ENCODE measurements around the gene ERVMER34-1. TPM values are rescaled to one million over a fixed set of nuclear protein-coding genes. Genes with fewer than 3 reads are reported as not detected.
A peak's percentile ranks its signal among the peaks of the same experiment; 100 is the strongest.

The ERVMER34-1 gene
- total and polyA plus RNA-seq, 9 donors: 0.51 to 3.8 (median 2.0) TPM

GRCh38 chr4:52780206-52780605 is 29.0 kb upstream of the ERVMER34-1 start:
- TF ChIP-seq EP300 (IDR thresholded peaks at IDR 0.05) (no peak), CTCF (IDR thresholded peaks at IDR 0.05) (no peak), POLR2A (IDR thresholded peaks at IDR 0.05) (no peak)
- DNase-seq: no peak
- no peaks in the 10 kb centered on the region for H3K4me1 ChIP-seq (ENCODE audit: insufficient read depth)
- intact Hi-C loops (cut with DNase I): no loop called here
- H3K4me3 ChIP-seq: no peak overlapping the region
- H3K9me3 ChIP-seq: no peaks in the 10 kb centered on the region
- H3K27me3 ChIP-seq: no peaks in the 10 kb centered on the region
- H3K36me3 ChIP-seq: no peaks in the 10 kb centered on the region
- no peak overlapping the region for H3K27ac ChIP-seq
- 27 to 59% (median 46%) methylated on average over 2 of the region's 2 CpGs for WGBS, 3 donors

DNA sequence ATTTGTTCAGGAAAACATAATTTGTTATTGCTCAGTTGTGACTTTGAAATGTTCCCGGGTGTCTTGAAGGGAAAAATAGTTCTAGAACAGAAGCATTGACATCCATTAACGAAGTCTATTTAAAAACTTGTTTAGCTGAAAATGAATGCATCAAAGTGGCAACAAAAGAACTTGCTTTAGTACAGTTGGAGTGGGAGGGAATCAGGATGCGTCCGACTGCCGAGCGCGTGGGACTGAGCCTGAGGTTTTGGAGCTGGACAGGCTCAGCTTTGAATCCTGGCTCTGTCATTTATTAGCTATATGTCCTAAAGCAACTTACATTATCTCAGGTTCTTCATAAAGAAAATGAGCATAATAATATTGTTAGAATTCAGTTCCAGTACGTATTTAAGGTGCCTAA is 9.0 kb upstream of the ERVMER34-1 start:
- TF ChIP-seq CTCF (IDR thresholded peaks at IDR 0.05) (no peak), EP300 (IDR thresholded peaks at IDR 0.05) (no peak), POLR2A (IDR thresholded peaks at IDR 0.05) (no peak)
- no peak for DNase-seq
- Histone ChIP-seq H3K27me3 (no peaks in the 10 kb centered on the region), H3K27ac (no peak overlapping the region), H3K36me3 (no peaks in the 10 kb centered on the region), H3K4me1 (ENCODE audit: insufficient read depth) (no peaks in the 10 kb centered on the region), H3K4me3 (no peak overlapping the region), H3K9me3 (no peaks in the 10 kb centered on the region)
- intact Hi-C loops (cut with DNase I): no loop called here
- 31 to 50% (median 43%) methylated on average over 8 of the region's 8 CpGs for WGBS, 3 donors

GRCh38 chr4:52755426-52755825 is 4.2 kb upstream of the ERVMER34-1 start:
- Histone ChIP-seq H3K4me3 (no peak overlapping the region), H3K27ac (no peak overlapping the region), H3K27me3 (no peaks in the 10 kb centered on the region), H3K9me3 (no peaks in the 10 kb centered on the region), H3K36me3 (no peaks in the 10 kb centered on the region), H3K4me1 (ENCODE audit: insufficient read depth) (peaks cover 4% of the 10 kb centered on the region)
- no peak for TF ChIP-seq EP300 (IDR thresholded peaks at IDR 0.05)
- TF ChIP-seq CTCF (IDR thresholded peaks at IDR 0.05): no peak
- TF ChIP-seq POLR2A (IDR thresholded peaks at IDR 0.05): no peak
- DNase-seq: no peak
- intact Hi-C loops (cut with DNase I): no loop called here

DNA sequence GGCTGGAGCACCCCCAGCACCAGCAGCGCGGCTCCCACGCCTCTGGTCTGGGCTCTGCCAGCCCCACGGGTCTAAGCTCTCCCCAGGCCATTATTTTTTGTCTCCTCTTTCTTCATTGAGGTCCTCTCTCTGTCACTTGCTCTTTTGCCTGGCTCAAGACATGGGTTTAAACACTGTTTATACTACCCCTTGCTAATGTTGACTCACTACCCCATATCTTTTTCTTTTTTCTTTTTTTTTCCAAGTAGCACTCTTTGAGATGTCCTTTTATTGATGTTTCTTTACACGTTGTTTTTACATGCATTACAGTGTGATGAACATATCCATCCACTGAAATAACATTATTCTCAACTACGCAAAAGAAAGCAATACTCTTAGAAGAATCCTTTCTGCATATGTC is 1.7 kb upstream of the ERVMER34-1 start:
- TF ChIP-seq EP300 (IDR thresholded peaks at IDR 0.05): no peak
- TF ChIP-seq POLR2A (IDR thresholded peaks at IDR 0.05): no peak
- no peak for TF ChIP-seq CTCF (IDR thresholded peaks at IDR 0.05)
- Histone ChIP-seq H3K9me3 (no peaks in the 10 kb centered on the region), H3K36me3 (no peaks in the 10 kb centered on the region), H3K4me3 (no peak overlapping the region), H3K27me3 (no peaks in the 10 kb centered on the region), H3K27ac (no peak overlapping the region), H3K4me1 (ENCODE audit: insufficient read depth) (peaks cover 4% of the 10 kb centered on the region)
- DNase-seq: no peak
- intact Hi-C loops (cut with DNase I): no loop called here
- 83 to 93% (median 92%) methylated on average over 6 of the region's 6 CpGs for WGBS, 3 donors

- peaks cover 4% of the 10 kb centered on the region for H3K4me1 ChIP-seq (ENCODE audit: insufficient read depth)
- H3K36me3 ChIP-seq: no peaks in the 10 kb centered on the region
- intact Hi-C loops (cut with DNase I): no loop called here
- TF ChIP-seq POLR2A (IDR thresholded peaks at IDR 0.05): no peak
- peak overlapping the region; percentile 44 for H3K4me3 ChIP-seq
- no peak overlapping the region for H3K27ac ChIP-seq
- WGBS, 3 donors: 5 to 13% (median 7%) methylated on average over 13 to 26 of the region's 26 CpGs
- peak; percentile 41 to 74 (median 60) for DNase-seq
- H3K9me3 ChIP-seq: no peaks in the 10 kb centered on the region
- no peaks in the 10 kb centered on the region for H3K27me3 ChIP-seq
These were observed 274 bp upstream of the ERVMER34-1 start for GRCh38 chr4:52751487-52751911.

Data from ovary (tissue), 9 donors.